ENCODE data around the gene RASA3. TPM values are rescaled to one million over a fixed set of nuclear protein-coding genes. Genes with fewer than 3 reads are reported as not detected.

Gene RASA3
- total RNA-seq, 2 experiments from 2014 or later: 3.6 to 17.9 TPM

DNA sequence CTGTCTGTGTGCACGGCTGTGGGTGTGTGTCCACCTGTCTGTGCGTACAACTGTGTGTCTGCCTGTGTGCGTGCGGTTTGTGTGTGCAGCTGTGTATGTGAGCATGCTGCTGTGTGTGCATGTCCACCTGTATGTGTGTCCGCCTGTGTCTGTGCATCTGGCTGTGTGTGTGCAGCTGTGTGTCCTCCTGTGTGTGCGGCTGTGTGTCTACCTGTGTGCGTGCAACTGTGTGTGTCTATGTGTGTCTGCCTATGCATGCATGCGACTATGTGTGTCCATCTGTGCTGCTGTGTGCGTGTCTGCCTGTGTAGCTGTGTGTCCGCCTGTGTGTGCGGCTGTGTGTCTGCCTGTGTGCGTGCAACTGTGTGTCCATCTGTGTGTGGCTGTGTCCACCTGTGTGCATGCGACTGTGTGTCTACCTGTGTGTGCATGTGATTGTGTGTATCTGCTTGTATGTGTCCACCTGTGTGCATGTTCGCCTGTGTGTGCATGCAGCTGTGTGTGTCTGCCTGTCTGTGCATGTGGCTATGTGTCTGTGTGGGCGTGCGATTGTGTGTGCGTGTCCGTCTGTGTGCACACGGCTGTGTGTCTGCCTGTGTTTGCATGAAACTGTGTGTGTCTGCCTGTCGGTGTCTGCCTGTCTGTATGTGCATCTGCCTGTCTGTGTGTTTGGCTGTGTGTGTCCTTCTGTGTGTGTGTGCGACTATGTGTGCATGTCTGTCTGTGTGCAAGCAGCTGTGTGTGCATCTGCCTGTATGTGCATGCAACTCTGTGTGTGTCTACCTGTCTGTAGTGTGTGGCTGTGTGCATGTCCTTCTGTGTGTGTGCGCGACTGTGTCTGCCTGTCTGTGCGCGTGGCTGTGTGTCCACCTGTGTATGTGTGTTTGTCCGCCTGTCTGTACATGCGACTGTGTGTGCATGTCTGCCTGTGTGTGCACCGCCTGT lies 101.5 kb downstream of the RASA3 start:
- Histone ChIP-seq H3K4me2 (ENCODE audit: low read length) (no peak overlapping the region), H3K27ac (ENCODE audit: low read depth, low read length, poor library complexity, severe bottlenecking) (no peak overlapping the region), H3K4me3 (ENCODE audit: low read depth, low read length, poor library complexity, severe bottlenecking) (no peak overlapping the region), H3K79me2 (ENCODE audit: insufficient read depth, low read depth, low read length) (no peaks in the 10 kb centered on the region), H3K9me3 (ENCODE audit: low read length) (no peaks in the 10 kb centered on the region), H3K4me1 (ENCODE audit: insufficient read depth, low read length, poor library complexity, severe bottlenecking) (peaks cover 23% of the 10 kb centered on the region), H4K20me1 (ENCODE audit: insufficient read depth, low read length) (no peaks in the 10 kb centered on the region), H2AFZ (ENCODE audit: low read length) (no peak overlapping the region), H3K36me3 (ENCODE audit: insufficient read depth, low read length) (no peaks in the 10 kb centered on the region), H3K9me2 (ENCODE audit: insufficient read depth, low read length) (no peaks in the 10 kb centered on the region)
- DNase-seq (ENCODE audit: low spot score): no peak
- intact Hi-C loops (cut with micrococcal nuclease; ENCODE audit: unreplicated experiment): no loop called here
- POLR2A ChIA-PET: no interaction called here
- TF ChIP-seq EZH2phosphoT487 (IDR thresholded peaks at IDR 0.05; ENCODE audit: borderline replicate concordance, low read depth, low read length): no peak
- TF ChIP-seq, protein P1, sequence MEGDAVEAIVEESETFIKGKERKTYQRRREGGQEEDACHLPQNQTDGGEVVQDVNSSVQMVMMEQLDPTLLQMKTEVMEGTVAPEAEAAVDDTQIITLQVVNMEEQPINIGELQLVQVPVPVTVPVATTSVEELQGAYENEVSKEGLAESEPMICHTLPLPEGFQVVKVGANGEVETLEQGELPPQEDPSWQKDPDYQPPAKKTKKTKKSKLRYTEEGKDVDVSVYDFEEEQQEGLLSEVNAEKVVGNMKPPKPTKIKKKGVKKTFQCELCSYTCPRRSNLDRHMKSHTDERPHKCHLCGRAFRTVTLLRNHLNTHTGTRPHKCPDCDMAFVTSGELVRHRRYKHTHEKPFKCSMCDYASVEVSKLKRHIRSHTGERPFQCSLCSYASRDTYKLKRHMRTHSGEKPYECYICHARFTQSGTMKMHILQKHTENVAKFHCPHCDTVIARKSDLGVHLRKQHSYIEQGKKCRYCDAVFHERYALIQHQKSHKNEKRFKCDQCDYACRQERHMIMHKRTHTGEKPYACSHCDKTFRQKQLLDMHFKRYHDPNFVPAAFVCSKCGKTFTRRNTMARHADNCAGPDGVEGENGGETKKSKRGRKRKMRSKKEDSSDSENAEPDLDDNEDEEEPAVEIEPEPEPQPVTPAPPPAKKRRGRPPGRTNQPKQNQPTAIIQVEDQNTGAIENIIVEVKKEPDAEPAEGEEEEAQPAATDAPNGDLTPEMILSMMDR (conservative IDR thresholded peaks at IDR 0.05; ENCODE audit: low read length): no peak
- BruUV-seq (replicated peaks): no TSS peak
- CTCF ChIA-PET (ENCODE audit: unreplicated experiment): no interaction called here

DNA sequence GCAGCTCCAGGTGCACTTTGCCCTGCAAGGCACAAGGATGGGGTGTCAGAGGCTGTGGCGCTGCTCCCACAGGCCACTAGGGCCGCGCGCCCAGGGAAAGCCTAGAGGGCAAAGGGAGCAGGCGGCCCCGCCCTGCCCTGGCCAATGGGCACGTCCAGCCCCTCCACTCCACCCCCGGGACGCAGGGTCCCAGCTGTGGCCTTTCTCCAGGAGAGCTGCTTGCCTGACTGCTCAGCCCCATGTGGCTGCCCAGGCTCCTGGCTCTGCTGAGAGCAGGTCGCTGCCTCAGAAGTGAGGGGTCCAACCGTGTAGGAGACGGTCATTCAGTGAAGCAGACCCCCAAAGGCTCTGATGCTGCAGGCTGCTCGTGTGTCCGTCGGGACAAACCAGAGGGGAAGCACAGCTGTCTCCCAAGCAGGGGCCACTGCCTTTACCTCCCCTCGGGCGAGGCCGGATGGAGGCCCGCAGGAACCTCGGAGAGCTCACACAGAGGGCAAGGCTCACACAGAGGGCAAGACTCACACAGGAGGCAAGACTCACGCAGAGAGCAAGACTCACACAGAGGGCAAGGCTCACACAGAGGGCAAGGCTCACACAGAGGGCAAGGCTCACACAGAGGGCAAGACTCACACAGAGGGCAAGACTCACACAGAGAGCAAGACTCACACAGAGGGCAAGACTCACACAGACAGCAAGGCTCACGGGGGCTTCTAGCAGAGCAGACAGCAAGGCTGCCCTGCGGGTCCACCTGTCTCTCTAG lies 102.4 kb downstream of the RASA3 start:
- no peaks in the 10 kb centered on the region for H3K9me2 ChIP-seq (ENCODE audit: insufficient read depth, low read length)
- peaks cover 32% of the 10 kb centered on the region for H3K4me1 ChIP-seq (ENCODE audit: insufficient read depth, low read length, poor library complexity, severe bottlenecking)
- TF ChIP-seq, protein P1 (conservative IDR thresholded peaks at IDR 0.05; ENCODE audit: low read length): no peak
- no peak for TF ChIP-seq EZH2phosphoT487 (IDR thresholded peaks at IDR 0.05; ENCODE audit: borderline replicate concordance, low read depth, low read length)
- DNase-seq (ENCODE audit: low spot score): no peak
- H3K4me2 ChIP-seq (ENCODE audit: low read length): no peak overlapping the region
- intact Hi-C loops (cut with micrococcal nuclease; ENCODE audit: unreplicated experiment): loop anchor here (5.0 kb wide), 1 partner anchor 197 kb away; no protein-coding TSS in a partner anchor
- POLR2A ChIA-PET: no interaction called here
- H2AFZ ChIP-seq (ENCODE audit: low read length): no peak overlapping the region
- BruUV-seq (replicated peaks): no TSS peak
- no peak overlapping the region for H3K4me3 ChIP-seq (ENCODE audit: low read depth, low read length, poor library complexity, severe bottlenecking)
- no peaks in the 10 kb centered on the region for H4K20me1 ChIP-seq (ENCODE audit: insufficient read depth, low read length)
- CTCF ChIA-PET (ENCODE audit: unreplicated experiment): no interaction called here
- no peaks in the 10 kb centered on the region for H3K79me2 ChIP-seq (ENCODE audit: insufficient read depth, low read depth, low read length)
- H3K9me3 ChIP-seq (ENCODE audit: low read length): no peaks in the 10 kb centered on the region
- H3K36me3 ChIP-seq (ENCODE audit: insufficient read depth, low read length): no peaks in the 10 kb centered on the region
- H3K27ac ChIP-seq (ENCODE audit: low read depth, low read length, poor library complexity, severe bottlenecking): no peak overlapping the region
